H1 (cell line): Measurements from ENCODE around the gene ZSWIM7. TPM values are rescaled to one million over a fixed set of nuclear protein-coding genes. Genes with fewer than 3 reads are reported as not detected.

Source experiments
- ATF3 ChIP-seq: IDR thresholded peaks from 2 replicates; pipeline ENCODE4 v1.6.1; 2011; ENCODE audit warnings: low read depth, mild to moderate bottlenecking, low read length; ENCODE audit not compliant: insufficient read depth
- JUND ChIP-seq: IDR thresholded peaks from 2 replicates; pipeline ENCODE4 v1.6.1; 2011; ENCODE audit warnings: mild to moderate bottlenecking, improper control_type of control experiment, low read length
- TBP ChIP-seq: IDR thresholded peaks from 2 replicates; pipeline ENCODE4 v1.6.1; 2011; ENCODE audit warnings: low read depth, low read length, improper control_type of control experiment
- polyA plus RNA-seq, 7 experiments: library from polyadenylated mRNA; depleted of rRNA in 3 of 7; stranded (reverse) in 5 of 7; unstranded in 2 of 7; fragments of >200 nt in 5 of 7; fragments of 200-250 nt in 2 of 7; gene quantifications; 1 replicate in 5 of 7; 2 replicates in 1 of 7; 4 replicates in 1 of 7; pipeline versions ENCODE4 v1.2.1 to v1.2.3, GENCODE V29; 2011 to 2013; ENCODE audit warnings: missing spikeins in 2 of 7, mixed read lengths in 2 of 7
- total RNA-seq: library from RNA; stranded (reverse); fragmentation: NEBNext Ultra II Directional; extraction: Animal tissue kit (Norgen Biotek cat#: 25700); gene quantifications from 2 replicates; pipeline ENCODE4 v1.2.1, GENCODE V29; 2021

ZSWIM7 gene
- total and polyA plus RNA-seq, 2 of the 8 experiments (the other 6 are each of a cell fraction or from before 2014, with no cell fraction given): 39.3 to 57.7 TPM

- no peak for TF ChIP-seq ATF3
- TF ChIP-seq TBP: no peak
- TF ChIP-seq JUND: no peak
Observed at GRCh38 chr17:15969463-15969862, 30.0 kb downstream of the ZSWIM7 start (continued).
